ENCODE results near the gene POFUT2.

POFUT2 gene

DNA sequence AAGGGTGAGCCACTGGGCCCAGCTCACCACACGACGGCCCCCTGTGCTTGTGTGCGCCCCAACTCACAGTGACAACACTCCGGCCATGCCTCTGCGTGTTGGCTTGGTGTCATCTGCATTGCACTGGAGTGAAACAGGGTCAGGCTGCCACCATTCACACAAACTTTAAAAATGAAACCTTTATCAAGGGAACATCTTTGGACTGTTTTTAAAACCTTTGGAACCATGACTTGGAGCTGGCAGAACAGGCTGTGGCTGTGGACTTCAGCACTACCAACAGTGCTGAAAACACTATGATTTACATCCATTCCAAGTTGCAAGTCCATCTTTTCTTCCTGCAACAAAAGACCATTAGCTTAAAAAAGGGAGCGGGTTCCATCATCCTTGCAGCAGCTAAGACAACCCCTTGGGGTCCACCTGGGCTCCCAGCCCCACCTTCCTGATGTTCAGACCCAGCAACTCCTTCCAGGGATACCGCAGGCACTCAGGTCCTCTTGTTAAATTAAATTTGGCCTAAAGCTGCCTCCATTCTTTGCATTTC is 25.6 kb downstream of the POFUT2 start:
- no peak for DNase-seq (ENCODE audit: low spot score)

DNA sequence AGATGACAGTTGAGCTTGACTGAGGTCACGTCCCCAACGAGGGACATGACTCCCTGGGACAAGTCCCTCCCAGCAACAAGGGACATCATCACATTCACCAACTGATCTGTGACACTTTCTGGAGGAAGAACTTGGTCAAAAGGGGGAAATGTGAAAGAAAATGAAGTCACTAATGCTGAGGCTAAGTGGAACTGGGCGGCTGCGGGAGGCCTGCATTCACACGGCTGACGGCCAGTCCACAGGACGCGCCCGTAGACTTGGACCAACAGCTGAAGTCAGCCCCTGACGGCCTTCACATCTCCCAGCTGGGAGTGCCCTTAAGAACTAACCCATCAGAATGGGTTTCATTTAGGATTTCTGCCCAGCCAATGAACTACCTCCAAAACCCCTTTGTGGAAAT is 26.6 kb downstream of the POFUT2 start:
- DNase-seq (ENCODE audit: low spot score) = no peak

DNA sequence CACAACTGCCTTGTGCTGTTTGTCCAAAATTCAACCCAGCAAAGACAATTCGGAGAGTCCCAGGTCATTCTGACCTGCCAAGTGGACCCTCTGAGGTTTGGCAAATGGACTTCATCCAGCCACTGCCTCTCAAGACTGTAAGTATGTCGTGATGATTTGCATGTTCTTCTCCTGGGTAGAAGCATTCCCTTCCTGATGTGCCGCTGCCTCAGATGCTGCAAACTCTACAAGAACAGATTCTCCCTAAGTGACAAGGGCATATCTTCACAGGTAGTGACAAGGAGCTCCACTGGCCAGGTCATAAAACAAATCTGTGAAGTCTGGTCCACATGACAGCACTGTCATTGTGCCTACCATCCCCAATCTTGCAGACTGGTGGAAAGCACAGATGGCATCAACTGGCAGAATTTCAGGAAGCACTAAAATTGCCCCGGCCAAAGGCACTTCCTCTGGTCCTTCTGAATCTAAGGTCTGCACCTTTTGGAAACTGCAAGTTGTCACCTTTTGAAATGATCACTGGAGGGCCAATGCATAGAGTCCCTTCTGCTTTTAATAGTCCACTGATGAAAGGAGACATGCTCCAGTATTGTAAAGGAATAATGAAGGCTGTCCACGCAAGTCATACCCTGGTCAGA is 27.4 kb downstream of the POFUT2 start:
- DNase-seq (ENCODE audit: low spot score) = peak; percentile 87

DNA sequence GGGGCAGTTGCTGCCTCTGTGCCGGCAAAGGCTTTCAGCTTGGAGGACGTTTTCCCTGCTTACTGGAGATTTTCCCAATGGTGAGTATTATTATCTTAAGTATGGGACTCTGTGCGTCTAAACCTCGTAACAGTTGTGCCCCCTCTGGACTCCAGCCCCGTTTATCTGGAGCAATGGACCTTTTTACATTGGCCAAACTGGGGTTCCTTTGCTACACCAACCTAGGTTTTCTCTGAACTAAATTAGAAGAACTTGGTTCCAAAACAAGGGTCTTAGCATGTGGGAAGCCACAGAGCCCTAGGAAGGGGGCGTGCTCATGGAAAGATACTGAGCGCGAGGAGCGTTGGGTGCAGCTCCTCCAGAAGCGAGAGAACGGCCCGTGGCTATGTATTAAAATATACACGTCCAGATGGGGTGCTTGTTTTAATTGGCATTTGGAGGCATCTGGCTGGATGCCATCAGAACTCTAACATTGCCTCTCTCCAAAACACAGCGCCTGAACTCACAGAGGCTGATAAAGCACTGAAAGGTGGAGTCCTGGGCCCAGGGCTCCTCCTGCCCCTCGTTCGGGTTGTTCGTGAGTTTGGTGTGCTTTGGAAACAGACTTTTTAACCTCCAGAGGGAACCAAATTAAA is 28.4 kb downstream of the POFUT2 start:
- peak; percentile 27 for DNase-seq (ENCODE audit: low spot score)

DNA sequence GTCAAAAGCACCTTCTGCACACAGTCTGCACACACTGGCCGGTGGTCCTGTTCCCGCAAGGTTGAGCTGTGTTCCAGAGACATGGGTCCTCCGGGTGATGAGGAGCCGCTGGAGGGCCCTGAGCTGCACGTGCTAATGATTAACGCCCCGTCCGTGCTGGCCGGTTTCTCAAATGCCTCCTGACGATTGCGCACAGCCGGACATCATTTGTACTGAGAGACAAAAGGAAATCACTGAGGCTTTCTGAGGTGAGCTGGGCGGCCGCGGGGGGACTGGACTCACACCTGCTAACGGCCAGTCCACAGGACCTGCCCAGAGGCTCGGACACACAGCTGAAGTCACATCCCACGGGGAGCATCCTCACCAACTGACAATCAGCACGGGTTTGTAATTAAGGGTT is 29.2 kb downstream of the POFUT2 start:
- no peak for DNase-seq (ENCODE audit: low spot score)

DNA sequence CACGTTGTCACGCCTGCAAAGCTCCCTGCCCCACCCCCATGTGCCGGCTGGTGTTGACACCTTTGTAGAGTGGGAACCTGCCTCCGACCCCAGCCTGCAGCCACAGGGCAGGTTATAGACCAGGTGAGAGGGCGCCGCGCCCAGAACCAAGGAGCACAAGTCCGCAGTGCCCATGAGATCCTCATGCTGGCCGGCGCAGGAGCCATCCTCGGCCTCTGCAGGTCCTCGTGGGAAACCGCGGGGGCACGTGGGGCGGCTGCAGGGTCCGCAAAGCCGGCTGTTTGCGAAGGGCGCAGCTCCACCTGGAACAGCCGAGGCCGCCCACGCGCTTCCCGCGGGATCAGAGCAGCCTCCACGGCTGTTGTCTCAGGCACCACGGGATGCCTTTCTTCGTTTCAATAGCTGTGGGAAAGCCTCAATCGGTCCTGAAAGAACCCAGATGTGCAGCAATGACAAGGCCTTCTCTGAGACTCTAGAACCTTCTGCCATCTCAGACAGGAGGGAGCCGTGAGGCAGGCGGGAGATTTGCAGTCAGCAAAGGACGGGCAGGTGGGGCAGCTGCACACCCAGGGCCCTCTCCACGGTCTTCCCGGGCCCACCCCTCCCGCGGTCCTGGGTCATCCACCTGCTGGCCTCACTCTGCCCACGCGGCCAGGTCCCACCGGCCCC is 29.9 kb downstream of the POFUT2 start:
- no peak for DNase-seq (ENCODE audit: low spot score)

DNA sequence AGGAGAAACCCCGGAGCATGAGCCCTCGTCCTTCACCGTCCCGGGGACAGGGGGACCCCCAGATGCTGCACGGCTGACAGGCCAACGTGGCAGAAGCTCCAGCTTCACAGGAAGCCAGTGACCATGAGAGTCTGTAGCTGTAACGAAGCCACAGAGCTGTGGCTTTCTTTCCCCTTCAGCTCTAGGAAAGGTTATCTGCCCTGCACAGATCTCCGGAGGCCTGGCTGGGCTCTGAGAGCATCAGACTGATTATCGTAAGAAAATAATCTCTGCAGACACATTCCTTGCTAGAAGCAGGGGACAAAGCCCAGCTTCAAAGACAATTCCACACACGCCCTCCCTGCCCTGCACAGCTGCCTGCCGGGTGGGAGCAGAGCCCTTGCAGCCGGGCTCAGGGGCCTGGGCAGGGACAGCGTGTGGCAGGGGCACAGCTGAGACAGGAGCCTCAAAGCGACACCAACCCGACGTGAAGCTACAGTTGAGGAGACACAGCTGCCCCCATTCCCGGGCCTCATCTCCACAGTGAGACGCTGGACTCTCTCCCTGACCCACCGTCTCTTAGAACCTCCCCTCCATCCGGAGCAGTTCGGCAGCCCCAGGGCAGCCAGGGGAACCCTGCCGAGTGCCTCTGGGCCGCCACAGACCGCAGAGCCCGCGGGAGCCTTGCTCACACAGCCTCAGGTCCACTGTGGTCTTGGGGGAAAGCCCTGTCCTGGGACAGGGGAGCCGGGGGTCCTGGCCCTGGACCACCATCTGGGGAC is 30.6 kb downstream of the POFUT2 start:
- DNase-seq (ENCODE audit: low spot score) = no peak

DNA sequence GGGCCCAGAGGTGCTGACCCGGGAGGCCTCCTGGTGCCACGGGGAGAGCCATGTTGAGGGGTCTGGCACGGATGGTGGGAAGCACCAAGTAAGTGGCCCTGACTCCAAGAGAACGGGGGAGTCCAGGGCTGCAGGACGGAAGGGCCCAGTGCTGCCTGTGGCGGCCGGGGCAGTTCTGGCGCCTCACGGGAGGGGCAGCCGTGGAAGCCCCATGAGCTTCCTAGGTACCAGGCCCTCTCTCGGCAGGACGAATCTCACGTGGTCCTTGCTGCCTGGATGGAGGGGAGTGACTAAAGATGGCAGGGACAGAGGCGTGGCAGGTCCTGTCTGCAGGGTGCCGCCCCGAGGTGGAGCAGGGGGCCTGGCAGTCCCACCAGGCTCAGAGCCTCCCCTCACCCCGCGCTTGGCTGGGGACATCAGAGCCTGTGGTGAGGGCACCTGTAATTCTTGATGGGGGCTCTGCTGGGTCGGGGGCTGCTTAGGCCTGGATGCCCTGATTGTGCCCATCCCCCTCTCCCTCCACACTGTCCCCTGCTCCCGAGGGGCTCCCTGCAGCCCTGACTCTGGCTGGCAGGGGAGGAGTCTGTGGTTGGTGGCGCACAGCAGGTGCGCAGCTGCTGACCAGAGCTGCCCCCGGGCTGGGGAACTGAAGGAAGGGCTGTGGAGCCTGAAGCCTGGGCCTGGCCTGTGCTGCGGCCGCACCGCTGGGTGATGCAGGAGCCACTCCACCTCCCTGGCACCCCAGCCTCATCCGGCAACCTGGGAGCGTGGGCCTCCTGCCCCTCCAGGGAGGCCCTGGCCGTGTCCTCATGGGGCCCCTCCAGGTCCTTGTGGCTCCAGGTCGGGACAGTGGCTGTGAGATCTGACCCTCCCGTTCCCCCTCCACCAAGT is 31.4 kb downstream of the POFUT2 start:
- DNase-seq (ENCODE audit: low spot score) = no peak

DNA sequence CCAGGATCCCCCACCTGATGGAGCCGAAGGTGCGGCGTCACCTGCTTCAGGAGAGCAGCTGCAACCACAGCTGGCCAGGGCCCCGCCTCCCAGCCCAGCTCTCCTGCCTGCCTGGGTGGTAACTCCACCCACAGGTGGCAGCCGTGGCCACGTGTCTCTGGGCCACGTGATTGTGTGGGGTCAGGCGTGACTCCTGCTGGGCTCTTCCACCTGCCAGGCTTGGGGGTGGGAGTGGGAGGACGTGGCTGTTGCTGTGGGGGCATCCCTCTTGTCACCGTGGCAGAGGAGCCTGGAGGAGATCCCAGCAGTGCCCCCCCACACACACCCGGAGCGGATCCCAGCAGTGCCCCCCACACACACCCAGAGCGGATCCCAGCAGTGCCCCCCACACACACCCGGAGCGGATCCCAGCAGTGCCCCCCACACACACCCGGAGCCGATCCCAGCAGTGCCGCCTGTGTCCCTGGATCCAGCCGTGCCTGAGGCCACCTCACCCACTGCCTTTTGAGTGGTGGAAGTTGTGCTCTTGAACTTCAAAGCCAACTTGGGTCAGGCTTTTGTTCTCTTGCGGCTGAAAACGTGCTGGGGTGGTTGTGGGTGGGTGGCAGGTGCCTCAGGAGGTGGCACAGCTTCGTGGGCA is 32.2 kb downstream of the POFUT2 start:
- no peak for DNase-seq (ENCODE audit: low spot score)

DNA sequence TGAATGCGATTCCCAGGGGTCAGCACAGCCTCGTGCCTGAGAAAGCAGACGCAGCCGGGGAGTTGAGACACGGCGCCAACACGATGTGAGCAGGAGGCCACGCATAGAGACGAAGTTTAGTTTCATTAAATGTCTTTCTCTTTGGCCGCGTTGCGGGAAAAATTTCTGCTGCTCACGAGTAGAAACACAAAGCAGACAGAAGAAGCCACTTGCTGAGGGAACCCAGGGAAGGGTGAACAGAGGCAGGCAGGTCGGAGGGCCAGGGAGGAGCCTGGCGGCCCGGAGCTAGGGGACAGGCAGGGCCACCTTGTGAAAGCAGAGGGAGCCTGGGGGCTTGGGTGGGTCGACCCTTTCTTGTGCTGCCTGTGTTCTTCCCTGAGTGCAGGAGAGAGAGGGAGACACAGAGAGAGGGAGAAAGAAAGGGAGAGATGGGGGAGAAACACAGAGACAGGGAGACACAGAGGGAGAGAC is 33.2 kb downstream of the POFUT2 start:
- no peak for DNase-seq (ENCODE audit: low spot score)

DNA sequence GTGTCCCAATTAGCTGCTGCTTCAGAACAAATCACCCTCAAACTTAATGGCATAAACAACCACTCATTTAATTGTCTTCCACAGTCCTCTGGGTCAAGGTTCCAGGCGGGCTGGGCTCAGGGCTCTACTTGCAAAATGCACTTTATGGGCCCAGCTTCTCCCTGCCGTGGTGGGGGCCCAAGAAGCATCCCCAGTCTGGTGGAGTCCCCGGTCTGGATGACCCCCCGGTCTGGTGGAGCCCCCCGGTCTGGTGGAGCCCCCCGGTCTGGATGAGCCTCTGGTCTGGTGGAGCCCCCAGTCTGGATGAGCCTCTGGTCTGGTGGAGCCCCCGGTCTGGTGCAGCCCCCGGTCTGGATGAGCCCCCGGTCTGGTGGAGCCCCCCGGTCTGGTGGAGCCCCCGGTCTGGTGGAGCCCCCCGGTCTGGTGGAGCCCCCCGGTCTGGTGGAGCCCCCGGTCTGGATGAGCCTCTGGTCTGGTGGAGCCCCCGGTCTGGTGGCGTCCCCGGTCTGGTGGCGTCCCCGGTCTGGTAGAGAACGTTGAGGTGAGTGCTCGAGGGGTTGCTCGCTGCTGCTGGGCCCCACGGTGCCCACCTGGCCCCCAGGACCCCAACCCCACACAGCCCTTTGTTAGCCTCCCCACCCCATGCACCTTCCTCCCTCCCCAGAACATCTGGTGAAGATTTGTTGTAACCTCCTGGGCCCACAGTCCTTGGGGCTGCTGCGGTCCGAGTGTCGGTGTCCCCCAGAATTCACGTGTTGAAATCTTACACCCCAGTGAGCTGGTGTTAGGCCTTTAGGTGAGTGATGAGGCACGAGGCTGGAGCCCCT is 33.8 kb downstream of the POFUT2 start:
- no peak for DNase-seq (ENCODE audit: low spot score)

DNA sequence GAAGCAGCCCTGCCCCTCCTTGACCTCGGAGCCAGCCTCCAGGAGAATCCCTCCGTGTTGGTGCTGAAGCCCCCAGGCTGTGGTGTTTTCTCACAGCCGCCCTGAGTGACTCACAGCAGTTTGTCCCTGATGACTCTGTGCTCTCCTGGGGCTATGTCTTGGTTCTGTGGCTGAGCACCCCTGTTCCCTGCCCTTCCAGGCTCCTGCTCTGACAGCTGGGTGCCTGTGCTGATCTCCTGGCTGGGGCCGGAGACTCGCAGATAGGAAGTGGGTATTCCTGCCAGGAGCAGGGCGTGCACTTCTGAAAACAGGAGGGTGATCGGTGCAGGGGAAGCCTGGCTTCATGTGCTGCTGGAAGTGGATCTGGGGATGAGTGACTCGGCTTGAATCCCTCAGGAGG is 34.5 kb downstream of the POFUT2 start:
- DNase-seq (ENCODE audit: low spot score) = no peak

DNA sequence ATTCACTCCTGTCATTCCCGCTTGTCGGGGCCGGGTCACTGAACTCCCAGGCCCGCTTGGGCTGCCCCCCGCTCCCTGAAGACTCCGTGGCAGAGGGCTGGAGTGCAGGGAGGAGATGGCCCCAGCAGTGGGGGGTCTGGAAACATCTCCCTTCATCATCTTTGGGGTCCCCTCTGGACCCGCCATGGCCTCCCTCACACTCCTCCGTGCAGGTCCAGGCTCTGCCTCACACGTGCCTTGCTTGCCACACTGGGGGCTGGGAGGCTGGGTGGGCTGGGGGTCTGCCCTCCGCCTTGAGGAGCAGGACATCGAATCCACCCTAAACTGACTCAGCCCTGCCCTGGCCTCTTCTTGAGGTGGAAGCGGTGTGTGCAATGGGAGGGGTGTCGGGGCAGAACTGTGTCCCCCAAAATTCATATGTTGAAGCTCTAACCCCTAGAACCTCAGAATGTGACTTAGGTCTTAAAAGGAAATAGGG is 35.2 kb downstream of the POFUT2 start:
- no peak for DNase-seq (ENCODE audit: low spot score)

DNA sequence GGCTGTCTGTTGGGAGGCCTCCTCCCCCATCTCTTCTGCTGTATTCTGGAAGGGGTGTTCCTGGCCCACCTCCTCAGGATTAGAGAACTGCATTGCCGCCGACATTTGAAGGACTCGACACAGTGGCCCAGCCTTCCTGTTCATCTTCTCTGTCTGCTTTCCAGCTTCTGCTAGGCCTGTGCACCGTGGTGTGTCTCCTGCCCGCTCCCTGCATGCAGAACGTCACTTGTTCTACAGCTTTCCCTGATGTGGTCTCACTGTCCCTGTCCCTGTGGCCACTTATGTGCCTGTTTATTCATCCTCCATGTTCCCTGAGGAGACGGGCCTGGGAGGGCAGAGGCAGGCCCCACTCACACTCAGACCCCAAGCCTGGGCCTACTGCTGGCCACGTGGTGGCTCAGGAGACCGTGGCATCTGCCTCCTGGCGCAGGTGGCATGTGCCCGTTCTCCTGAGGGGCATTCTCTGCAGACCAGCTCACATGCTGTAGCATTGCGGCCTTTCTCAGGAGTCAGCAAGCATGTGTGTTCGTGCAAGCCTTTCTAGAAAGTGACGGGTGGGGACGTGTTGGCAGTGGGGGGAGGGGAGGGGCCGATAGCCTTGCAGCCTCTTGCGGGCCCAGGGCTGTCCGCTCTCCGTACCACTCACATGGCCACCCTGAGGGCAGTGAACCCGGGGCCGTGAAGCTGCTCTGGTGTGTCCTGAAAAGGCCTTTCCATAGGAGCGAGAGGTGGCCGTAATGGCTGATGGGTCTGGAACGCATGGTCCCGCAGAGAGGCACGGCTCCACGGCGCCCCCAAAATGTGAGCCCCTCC is 35.9 kb downstream of the POFUT2 start:
- DNase-seq (ENCODE audit: low spot score) = no peak

DNA sequence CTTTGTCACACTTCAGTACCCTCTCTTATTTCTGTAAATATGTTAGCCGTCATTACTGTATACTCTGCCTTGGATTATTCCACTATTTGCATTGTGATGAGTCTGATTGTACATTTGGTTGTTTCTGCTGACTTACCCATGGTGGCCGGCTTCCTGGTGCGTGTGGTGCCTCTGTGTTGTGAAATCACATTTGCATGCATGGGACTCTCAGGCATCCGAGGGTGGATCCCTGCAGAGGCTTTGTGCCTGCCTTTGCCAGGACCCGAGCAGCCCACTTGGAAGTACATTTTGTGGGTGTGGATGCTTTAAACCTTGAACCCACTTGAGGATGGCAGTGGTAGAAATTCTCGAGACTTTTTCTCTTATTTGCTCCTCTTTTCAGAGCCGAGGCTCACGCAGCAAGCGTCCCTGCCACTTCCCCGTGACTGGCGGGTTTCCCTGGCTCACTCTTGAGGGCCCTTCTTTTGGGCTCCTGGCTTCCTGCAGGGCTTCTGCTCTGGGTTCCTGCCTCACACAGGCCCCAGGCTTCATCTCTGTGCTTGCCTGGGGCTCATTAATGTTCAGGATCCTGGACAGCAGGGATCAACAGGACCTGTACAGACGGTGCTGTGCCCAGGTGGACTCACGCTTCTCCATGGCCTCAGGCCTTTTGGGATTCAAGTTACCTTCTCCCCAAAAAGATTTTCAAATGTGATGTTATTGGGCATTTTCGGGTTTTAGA is 36.6 kb downstream of the POFUT2 start:
- DNase-seq (ENCODE audit: low spot score) = no peak

DNA sequence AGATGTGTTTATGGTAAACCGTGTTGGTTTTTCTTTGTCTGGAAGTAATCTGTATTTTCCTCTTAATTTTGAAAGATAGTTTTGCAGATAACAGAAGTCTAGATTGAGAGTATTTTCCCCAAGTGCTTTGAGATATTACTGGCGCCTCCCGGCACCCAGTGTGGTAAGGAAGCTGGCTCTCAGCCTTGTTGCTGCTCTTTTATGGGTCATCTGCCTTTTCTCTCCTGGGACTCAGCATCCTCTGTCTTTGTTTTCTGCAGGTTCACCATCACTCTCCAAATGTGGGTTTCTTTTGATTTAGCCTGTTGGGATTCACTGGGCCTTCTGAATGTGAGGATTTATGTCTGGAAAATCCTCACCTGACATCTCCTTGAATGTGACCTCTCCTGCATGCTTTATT is 37.4 kb downstream of the POFUT2 start:
- no peak for DNase-seq (ENCODE audit: low spot score)

DNA sequence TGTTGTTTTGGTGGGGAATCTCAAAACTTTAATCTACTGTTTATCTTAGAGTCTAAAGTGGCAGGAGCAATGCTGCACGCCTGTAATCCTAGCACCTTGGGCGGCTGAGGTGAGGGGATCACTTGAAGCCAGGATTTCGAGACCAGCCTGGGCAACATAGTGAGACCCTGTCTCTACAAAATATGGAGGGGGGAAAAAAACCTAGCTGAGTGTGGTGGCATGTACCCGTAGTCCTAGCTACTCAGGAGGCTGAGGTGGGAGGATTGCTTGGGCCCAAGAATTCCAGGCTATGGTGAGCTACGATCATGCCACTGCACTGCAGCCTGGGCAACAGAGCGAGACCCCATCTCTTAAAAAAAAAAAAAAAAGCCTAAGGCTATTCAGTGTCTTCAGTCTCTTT is 38.1 kb downstream of the POFUT2 start:
- no peak for DNase-seq (ENCODE audit: low spot score)

DNA sequence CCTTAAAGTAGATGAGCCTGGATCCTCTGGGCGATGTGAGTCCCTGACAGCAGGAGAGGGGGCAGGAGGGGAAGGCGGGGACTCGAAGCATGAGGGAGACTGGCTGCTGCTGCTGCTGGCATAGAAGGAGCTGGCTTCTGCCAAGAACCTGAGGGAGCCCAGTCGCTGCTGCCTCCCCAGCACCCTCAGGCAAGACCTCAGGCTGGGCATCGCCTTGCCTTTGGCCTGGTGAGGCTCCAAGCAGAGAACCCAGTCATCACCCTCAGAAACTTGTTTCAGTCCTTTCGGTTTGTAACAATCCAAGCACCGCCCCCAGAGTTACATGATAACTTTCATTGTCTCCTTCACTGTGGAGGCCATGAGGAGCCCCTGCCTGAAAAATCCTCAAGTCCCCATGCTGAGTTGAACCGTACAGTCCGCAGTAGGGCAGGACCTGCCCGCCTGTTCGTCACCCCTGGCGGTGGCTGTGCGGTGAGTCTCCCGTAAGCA is 38.8 kb downstream of the POFUT2 start:
- peak; percentile 30 for DNase-seq (ENCODE audit: low spot score)

Measured in cerebellar cortex (tissue), 1 donor.